ENCODE data around the gene KIF25.
A peak's percentile ranks its signal among the peaks of the same experiment; 100 is the strongest.

Gene KIF25

GRCh38 chr6:168031411-168031971, 34.0 kb downstream of the KIF25 start:
- TF ChIP-seq CTCF (IDR thresholded peaks at IDR 0.05; ENCODE audit: low read depth, low read length) (no peak), POLR2A (IDR thresholded peaks at IDR 0.05; ENCODE audit: extremely low read depth, insufficient read length) (no peak), MAX (IDR thresholded peaks at IDR 0.05; ENCODE audit: low read depth, low read length) (no peak), MYC (IDR thresholded peaks at IDR 0.05; ENCODE audit: low read depth, low read length) (no peak)
- DNase-seq (ENCODE audit: low read depth), result no peak
- H3K4me3 ChIP-seq (ENCODE audit: low read depth, low read length), result no peak overlapping the region

GRCh38 chr6:168032005-168032760, 34.7 kb downstream of the KIF25 start:
- DNase-seq (ENCODE audit: low read depth), result peak; percentile 34
- H3K4me3 ChIP-seq (ENCODE audit: low read depth, low read length), result no peak overlapping the region

GRCh38 chr6:168033791-168034190, 36.3 kb downstream of the KIF25 start:
- no peak for DNase-seq (ENCODE audit: low read depth)
- no peak for TF ChIP-seq MYC (IDR thresholded peaks at IDR 0.05; ENCODE audit: low read depth, low read length)
- no peak for TF ChIP-seq CTCF (IDR thresholded peaks at IDR 0.05; ENCODE audit: low read depth, low read length)
- no peak for TF ChIP-seq MAX (IDR thresholded peaks at IDR 0.05; ENCODE audit: low read depth, low read length)
- TF ChIP-seq POLR2A (IDR thresholded peaks at IDR 0.05; ENCODE audit: extremely low read depth, insufficient read length), result no peak
- H3K4me3 ChIP-seq (ENCODE audit: low read depth, low read length), result no peak overlapping the region

More at GRCh38 chr6:168032005-168032760, 34.7 kb downstream of the KIF25 start:
- TF ChIP-seq CTCF (IDR thresholded peaks at IDR 0.05; ENCODE audit: low read depth, low read length), result no peak
- TF ChIP-seq POLR2A (IDR thresholded peaks at IDR 0.05; ENCODE audit: extremely low read depth, insufficient read length), result no peak
- TF ChIP-seq MYC (IDR thresholded peaks at IDR 0.05; ENCODE audit: low read depth, low read length), result no peak
- TF ChIP-seq MAX (IDR thresholded peaks at IDR 0.05; ENCODE audit: low read depth, low read length), result no peak

- TF ChIP-seq MAX (IDR thresholded peaks at IDR 0.05; ENCODE audit: low read depth, low read length) (no peak), POLR2A (IDR thresholded peaks at IDR 0.05; ENCODE audit: extremely low read depth, insufficient read length) (no peak), CTCF (IDR thresholded peaks at IDR 0.05; ENCODE audit: low read depth, low read length) (no peak), MYC (IDR thresholded peaks at IDR 0.05; ENCODE audit: low read depth, low read length) (no peak)
- H3K4me3 ChIP-seq (ENCODE audit: low read depth, low read length), result no peak overlapping the region
- DNase-seq (ENCODE audit: low read depth), result no peak
Observed at GRCh38 chr6:168034537-168034936, 37.1 kb downstream of the KIF25 start.

- TF ChIP-seq MAX (IDR thresholded peaks at IDR 0.05; ENCODE audit: low read depth, low read length), result no peak
- TF ChIP-seq CTCF (IDR thresholded peaks at IDR 0.05; ENCODE audit: low read depth, low read length), result no peak
- TF ChIP-seq POLR2A (IDR thresholded peaks at IDR 0.05; ENCODE audit: extremely low read depth, insufficient read length), result no peak
- TF ChIP-seq MYC (IDR thresholded peaks at IDR 0.05; ENCODE audit: low read depth, low read length), result no peak
- H3K4me3 ChIP-seq (ENCODE audit: low read depth, low read length), result no peak overlapping the region
- DNase-seq (ENCODE audit: low read depth), result no peak
Observed at GRCh38 chr6:168035098-168035660, 37.7 kb downstream of the KIF25 start.
